Mucosa of rectum (tissue), 2 donors: ENCODE data around the gene FBXO40.

Experiments
- H3K27ac ChIP-seq, 2 donors: one replicate each; pipeline ENCODE4 v1.7.0; 2013; ENCODE audit warnings: inconsistent platforms in 2 of 2, low read depth in 2 of 2, low read length in 2 of 2
- H3K27me3 ChIP-seq, 2 donors: one replicate each; pipeline ENCODE4 v1.7.0; 2013; ENCODE audit warnings: low read length in 2 of 2; ENCODE audit not compliant: control insufficient read depth in 2 of 2, insufficient read depth in 2 of 2
- H3K36me3 ChIP-seq, 2 donors: one replicate each; pipeline ENCODE4 v1.7.0; 2013; ENCODE audit warnings: low read length in 2 of 2; ENCODE audit not compliant: control insufficient read depth in 2 of 2, insufficient read depth in 2 of 2
- H3K4me1 ChIP-seq, 2 donors: one replicate each; pipeline ENCODE4 v1.7.0; 2013; ENCODE audit warnings: low read length in 2 of 2, mild to moderate bottlenecking in 1 of 2; ENCODE audit not compliant: control insufficient read depth in 2 of 2, insufficient read depth in 2 of 2
- H3K4me3 ChIP-seq, 2 donors: one replicate each; pipeline ENCODE4 v1.7.0; 2013; ENCODE audit warnings: low read length in 2 of 2
- H3K9ac ChIP-seq, 2 donors: one replicate each; pipeline ENCODE4 v1.7.0; 2013; ENCODE audit warnings: low read length in 2 of 2, low read depth in 1 of 2, mild to moderate bottlenecking in 1 of 2
- H3K9me3 ChIP-seq, 2 donors: one replicate each; pipeline ENCODE4 v1.7.0; 2013; ENCODE audit warnings: low read length in 2 of 2; ENCODE audit not compliant: control insufficient read depth in 2 of 2
- donor health status: healthy.
- donor health status: Normal muscosa, but diverticular disease.

FBXO40 gene

GRCh38 chr3:121619691-121620090, 26.5 kb downstream of the FBXO40 start:
- no peaks in the 10 kb centered on the region for H3K36me3 ChIP-seq
- no peaks in the 10 kb centered on the region for H3K27me3 ChIP-seq
- no peak overlapping the region for H3K4me3 ChIP-seq
- no peaks in the 10 kb centered on the region for H3K4me1 ChIP-seq
- no peaks in the 10 kb centered on the region for H3K9me3 ChIP-seq
- no peak overlapping the region for H3K9ac ChIP-seq
- H3K27ac ChIP-seq, result no peak overlapping the region

- Histone ChIP-seq H3K4me3 (no peak overlapping the region), H3K9ac (no peak overlapping the region), H3K9me3 (no peaks in the 10 kb centered on the region), H3K36me3 (no peaks in the 10 kb centered on the region), H3K27me3 (no peaks in the 10 kb centered on the region), H3K4me1 (no peaks in the 10 kb centered on the region), H3K27ac (no peak overlapping the region)
Measured at GRCh38 chr3:121621491-121621890, 28.3 kb downstream of the FBXO40 start.

DNA sequence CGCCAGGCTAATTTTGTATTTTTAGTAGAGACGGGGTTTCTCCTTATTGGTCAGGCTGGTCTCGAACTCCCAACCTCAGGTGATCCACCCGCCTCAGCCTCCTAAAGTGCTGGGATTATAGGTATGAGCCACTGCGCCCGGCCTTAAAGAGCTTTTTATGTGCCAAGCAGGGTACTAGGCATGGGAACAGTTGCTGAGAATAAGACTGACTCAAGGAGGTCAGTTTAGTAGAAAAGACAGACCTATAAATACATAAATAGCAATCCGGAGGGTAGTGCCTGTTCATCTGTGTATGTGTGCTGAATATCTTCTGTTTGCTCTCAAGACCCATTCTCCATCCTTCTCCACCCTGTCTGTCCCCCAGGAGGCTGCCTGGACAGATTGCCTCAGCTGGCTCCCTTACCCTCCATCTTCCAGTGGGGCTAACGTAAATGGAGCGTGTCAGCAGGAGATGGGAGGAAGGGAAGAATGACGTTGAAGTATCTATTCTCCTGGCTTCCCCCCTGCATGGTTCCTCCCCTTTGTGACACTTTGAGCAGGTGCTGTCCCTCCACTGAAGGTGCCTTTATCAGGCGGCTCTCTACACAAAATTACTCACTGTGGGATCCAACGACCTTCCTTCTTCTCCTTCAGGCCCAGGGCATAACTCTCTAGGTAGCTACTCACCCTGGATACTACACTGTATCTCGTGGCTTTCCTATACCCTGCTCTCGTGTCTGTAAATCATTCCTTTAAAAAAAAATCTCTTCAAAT, 31.1 kb downstream of the FBXO40 start:
- Histone ChIP-seq H3K4me1 (no peaks in the 10 kb centered on the region), H3K4me3 (no peak overlapping the region)

DNA sequence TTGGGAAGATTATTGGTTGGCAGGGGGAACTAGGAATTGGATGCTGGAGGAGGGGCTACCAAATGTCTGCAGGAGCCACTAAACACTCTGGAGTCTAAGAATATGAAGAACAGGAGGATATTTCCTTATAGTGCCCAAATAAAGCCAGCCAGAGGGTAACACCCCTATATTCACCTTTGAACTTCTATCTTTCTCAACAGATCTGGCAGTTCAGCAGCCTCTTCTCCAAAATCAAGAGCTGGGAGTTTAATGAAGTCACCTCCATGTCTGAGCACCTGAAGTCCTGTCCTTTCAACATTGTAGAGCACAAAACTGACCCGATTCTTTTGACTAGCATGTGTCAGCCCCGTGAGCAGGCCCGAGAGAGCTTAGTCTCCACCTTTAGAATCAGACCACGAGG, 33.3 kb downstream of the FBXO40 start:
- Histone ChIP-seq H3K4me1 (no peaks in the 10 kb centered on the region), H3K36me3 (peaks cover 0 to 2% of the 10 kb centered on the region in 2 donors)

More for the DNA sequence above, 31.1 kb downstream of the FBXO40 start:
- H3K9me3 ChIP-seq, result no peaks in the 10 kb centered on the region
- H3K27me3 ChIP-seq, result no peaks in the 10 kb centered on the region
- no peak overlapping the region for H3K27ac ChIP-seq
- H3K9ac ChIP-seq, result no peak overlapping the region
- H3K36me3 ChIP-seq, result no peaks in the 10 kb centered on the region

GRCh38 chr3:121627211-121627610, 34.0 kb downstream of the FBXO40 start:
- no peaks in the 10 kb centered on the region for H3K27me3 ChIP-seq
- H3K4me1 ChIP-seq, result no peaks in the 10 kb centered on the region
- no peak overlapping the region for H3K27ac ChIP-seq
- no peaks in the 10 kb centered on the region for H3K9me3 ChIP-seq
- H3K9ac ChIP-seq, result no peak overlapping the region
- H3K36me3 ChIP-seq, result peaks cover 0 to 3% of the 10 kb centered on the region in 2 donors
- no peak overlapping the region for H3K4me3 ChIP-seq

More for the DNA sequence above, 33.3 kb downstream of the FBXO40 start:
- no peaks in the 10 kb centered on the region for H3K9me3 ChIP-seq
- H3K9ac ChIP-seq, result no peak overlapping the region
- no peaks in the 10 kb centered on the region for H3K27me3 ChIP-seq
- no peak overlapping the region for H3K27ac ChIP-seq
- H3K4me3 ChIP-seq, result no peak overlapping the region

DNA sequence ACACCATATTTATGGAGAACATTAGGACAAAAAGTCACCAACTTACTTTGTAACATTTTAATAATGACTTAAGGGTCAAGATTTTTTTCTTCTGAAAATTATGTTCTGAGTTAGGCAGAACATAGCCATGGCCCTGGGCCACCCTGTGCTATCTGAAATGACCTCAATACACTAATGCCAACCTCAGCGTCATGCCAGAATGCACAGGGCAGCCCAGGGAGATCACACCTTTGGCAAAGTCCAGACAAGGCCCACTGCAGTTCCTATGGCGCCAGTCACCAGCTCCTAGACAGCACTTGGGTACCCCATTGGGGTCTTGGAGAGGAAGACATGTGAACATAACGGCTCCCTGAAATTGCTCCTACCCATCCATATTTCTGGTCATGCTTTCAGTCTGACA, 34.4 kb downstream of the FBXO40 start:
- peaks cover 0 to 3% of the 10 kb centered on the region in 2 donors for H3K36me3 ChIP-seq
- no peaks in the 10 kb centered on the region for H3K4me1 ChIP-seq
- no peaks in the 10 kb centered on the region for H3K27me3 ChIP-seq
- no peaks in the 10 kb centered on the region for H3K9me3 ChIP-seq
- H3K4me3 ChIP-seq, result no peak overlapping the region
- no peak overlapping the region for H3K27ac ChIP-seq
- H3K9ac ChIP-seq, result no peak overlapping the region

GRCh38 chr3:121629601-121630000, 36.4 kb downstream of the FBXO40 start:
- Histone ChIP-seq H3K27ac (no peak overlapping the region), H3K4me1 (no peaks in the 10 kb centered on the region), H3K36me3 (peaks cover 0 to 14% of the 10 kb centered on the region in 2 donors)

GRCh38 chr3:121630355-121630754, 37.2 kb downstream of the FBXO40 start:
- Histone ChIP-seq H3K27me3 (no peaks in the 10 kb centered on the region), H3K36me3 (peaks cover 0 to 14% of the 10 kb centered on the region in 2 donors), H3K9me3 (no peaks in the 10 kb centered on the region), H3K4me3 (no peak overlapping the region), H3K9ac (no peak overlapping the region), H3K27ac (no peak overlapping the region), H3K4me1 (no peaks in the 10 kb centered on the region)

More at GRCh38 chr3:121629601-121630000, 36.4 kb downstream of the FBXO40 start:
- no peak overlapping the region for H3K9ac ChIP-seq
- no peaks in the 10 kb centered on the region for H3K27me3 ChIP-seq
- no peaks in the 10 kb centered on the region for H3K9me3 ChIP-seq
- no peak overlapping the region for H3K4me3 ChIP-seq

DNA sequence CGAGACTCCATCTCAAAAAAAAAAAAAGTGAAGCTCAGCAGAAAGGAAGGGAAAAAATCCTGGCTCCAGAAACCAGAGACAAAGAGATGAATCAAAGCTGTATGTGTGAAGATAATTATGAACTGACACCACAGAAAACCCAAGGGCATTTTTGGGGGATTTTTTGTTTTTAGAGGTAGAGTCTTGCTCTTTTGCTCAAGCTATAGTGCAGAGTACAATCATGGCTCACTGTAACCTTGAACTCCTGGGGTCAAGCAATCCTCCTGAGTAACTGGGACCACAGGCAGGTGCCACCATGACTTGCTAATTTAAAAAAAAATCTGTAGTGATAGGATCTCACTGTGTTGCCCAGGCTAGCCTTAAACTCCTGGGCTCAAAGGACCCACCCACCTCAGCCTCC, 44.7 kb downstream of the FBXO40 start:
- Histone ChIP-seq H3K27me3 (no peaks in the 10 kb centered on the region), H3K4me1 (no peaks in the 10 kb centered on the region), H3K9ac (no peak overlapping the region), H3K36me3 (peaks cover 5 to 30% of the 10 kb centered on the region in 2 donors), H3K27ac (no peak overlapping the region), H3K9me3 (no peaks in the 10 kb centered on the region), H3K4me3 (no peak overlapping the region)

DNA sequence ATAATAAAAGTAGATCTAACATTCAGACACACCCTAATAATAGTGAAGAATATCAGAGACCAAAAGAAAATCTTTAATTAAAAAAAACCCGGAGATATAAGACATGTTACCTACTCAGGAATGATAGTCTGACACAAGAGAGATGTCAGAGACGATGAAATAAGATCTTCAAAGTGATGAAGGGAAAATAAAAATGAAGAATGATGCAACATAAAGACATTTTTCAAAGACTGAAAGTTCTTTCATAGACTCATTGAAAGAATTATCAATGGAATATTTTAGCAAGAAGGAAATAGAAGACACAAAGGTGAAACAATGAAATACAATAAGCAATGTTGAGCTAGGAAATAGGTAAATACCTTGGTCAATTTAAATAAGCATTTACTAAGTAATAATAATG, 47.9 kb downstream of the FBXO40 start:
- Histone ChIP-seq H3K27me3 (no peaks in the 10 kb centered on the region), H3K9ac (no peak overlapping the region), H3K36me3 (peaks cover 10 to 32% of the 10 kb centered on the region in 2 donors), H3K4me3 (no peak overlapping the region), H3K27ac (no peak overlapping the region), H3K9me3 (no peaks in the 10 kb centered on the region), H3K4me1 (no peaks in the 10 kb centered on the region)
